ENCODE results near the gene ANKLE2. TPM values are rescaled to one million over a fixed set of nuclear protein-coding genes. Genes with fewer than 3 reads are reported as not detected.

The ANKLE2 gene
- total RNA-seq, 2 donors from 2014 or later, result 31.1 to 82.4 TPM

- intact Hi-C loops (cut with DNase I), result no loop called here
- Histone ChIP-seq H3K36me3 (no peaks in the 10 kb centered on the region), H3K4me1 (replicated peaks) (peaks cover 4% of the 10 kb centered on the region), H3K27me3 (replicated peaks; ENCODE audit: insufficient read depth) (no peaks in the 10 kb centered on the region), H3K27ac (no peak overlapping the region), H3K4me3 (no peak overlapping the region), H3K9me3 (no peaks in the 10 kb centered on the region)
- DNase-seq (ENCODE audit: low spot score), result no peak
- TF ChIP-seq POLR2A (IDR thresholded peaks at IDR 0.05) (no peak), CTCF (IDR thresholded peaks at IDR 0.05) (no peak), POLR2AphosphoS5 (IDR thresholded peaks at IDR 0.05) (no peak)
- WGBS, result 83% methylated on average over 2 of the region's 2 CpGs
These were observed 53.5 kb downstream of the ANKLE2 start for GRCh38 chr12:132708150-132708549.

GRCh38 chr12:132707241-132707640 lies 54.4 kb downstream of the ANKLE2 start:
- no peak overlapping the region for H3K27ac ChIP-seq
- TF ChIP-seq POLR2AphosphoS5 (IDR thresholded peaks at IDR 0.05) (no peak), POLR2A (IDR thresholded peaks at IDR 0.05) (no peak), CTCF (IDR thresholded peaks at IDR 0.05) (no peak)
- 94% methylated on average over 6 of the region's 6 CpGs for WGBS

GRCh38 chr12:132703641-132704040 lies 58.0 kb downstream of the ANKLE2 start:
- no peak overlapping the region for H3K4me3 ChIP-seq
- no peaks in the 10 kb centered on the region for H3K9me3 ChIP-seq
- WGBS, result 89% methylated on average over 9 of the region's 9 CpGs

More at GRCh38 chr12:132707241-132707640, 54.4 kb downstream of the ANKLE2 start:
- no peaks in the 10 kb centered on the region for H3K36me3 ChIP-seq
- H3K9me3 ChIP-seq, result no peaks in the 10 kb centered on the region
- H3K27me3 ChIP-seq (replicated peaks; ENCODE audit: insufficient read depth), result no peaks in the 10 kb centered on the region
- peaks cover 4% of the 10 kb centered on the region for H3K4me1 ChIP-seq (replicated peaks)
- no peak overlapping the region for H3K4me3 ChIP-seq
- DNase-seq (ENCODE audit: low spot score), result no peak
- intact Hi-C loops (cut with DNase I), result no loop called here

GRCh38 chr12:132702640-132703039 lies 59.0 kb downstream of the ANKLE2 start:
- intact Hi-C loops (cut with DNase I), result no loop called here
- no peaks in the 10 kb centered on the region for H3K36me3 ChIP-seq
- no peak for DNase-seq (ENCODE audit: low spot score)

More at GRCh38 chr12:132703641-132704040, 58.0 kb downstream of the ANKLE2 start:
- Histone ChIP-seq H3K36me3 (no peaks in the 10 kb centered on the region), H3K4me1 (replicated peaks) (no peaks in the 10 kb centered on the region), H3K27me3 (replicated peaks; ENCODE audit: insufficient read depth) (no peaks in the 10 kb centered on the region), H3K27ac (no peak overlapping the region)
- no peak for DNase-seq (ENCODE audit: low spot score)
- intact Hi-C loops (cut with DNase I), result no loop called here
- no peak for TF ChIP-seq POLR2A (IDR thresholded peaks at IDR 0.05)
- no peak for TF ChIP-seq CTCF (IDR thresholded peaks at IDR 0.05)
- no peak for TF ChIP-seq POLR2AphosphoS5 (IDR thresholded peaks at IDR 0.05)

More at GRCh38 chr12:132702640-132703039, 59.0 kb downstream of the ANKLE2 start:
- H3K27me3 ChIP-seq (replicated peaks; ENCODE audit: insufficient read depth), result no peaks in the 10 kb centered on the region
- WGBS, result 65% methylated on average over 4 of the region's 4 CpGs
- no peak for TF ChIP-seq POLR2AphosphoS5 (IDR thresholded peaks at IDR 0.05)
- TF ChIP-seq CTCF (IDR thresholded peaks at IDR 0.05), result no peak
- TF ChIP-seq POLR2A (IDR thresholded peaks at IDR 0.05), result no peak
- H3K27ac ChIP-seq, result no peak overlapping the region
- H3K4me3 ChIP-seq, result no peak overlapping the region
- no peaks in the 10 kb centered on the region for H3K4me1 ChIP-seq (replicated peaks)
- H3K9me3 ChIP-seq, result no peaks in the 10 kb centered on the region
